ENCODE data around the gene DGLUCY.
"Not testable (repeated sequence)": the region's sequence is repeated elsewhere in the genome, so short reads cannot be mapped to it uniquely, and the experiment has no call there.

The DGLUCY gene

DNA sequence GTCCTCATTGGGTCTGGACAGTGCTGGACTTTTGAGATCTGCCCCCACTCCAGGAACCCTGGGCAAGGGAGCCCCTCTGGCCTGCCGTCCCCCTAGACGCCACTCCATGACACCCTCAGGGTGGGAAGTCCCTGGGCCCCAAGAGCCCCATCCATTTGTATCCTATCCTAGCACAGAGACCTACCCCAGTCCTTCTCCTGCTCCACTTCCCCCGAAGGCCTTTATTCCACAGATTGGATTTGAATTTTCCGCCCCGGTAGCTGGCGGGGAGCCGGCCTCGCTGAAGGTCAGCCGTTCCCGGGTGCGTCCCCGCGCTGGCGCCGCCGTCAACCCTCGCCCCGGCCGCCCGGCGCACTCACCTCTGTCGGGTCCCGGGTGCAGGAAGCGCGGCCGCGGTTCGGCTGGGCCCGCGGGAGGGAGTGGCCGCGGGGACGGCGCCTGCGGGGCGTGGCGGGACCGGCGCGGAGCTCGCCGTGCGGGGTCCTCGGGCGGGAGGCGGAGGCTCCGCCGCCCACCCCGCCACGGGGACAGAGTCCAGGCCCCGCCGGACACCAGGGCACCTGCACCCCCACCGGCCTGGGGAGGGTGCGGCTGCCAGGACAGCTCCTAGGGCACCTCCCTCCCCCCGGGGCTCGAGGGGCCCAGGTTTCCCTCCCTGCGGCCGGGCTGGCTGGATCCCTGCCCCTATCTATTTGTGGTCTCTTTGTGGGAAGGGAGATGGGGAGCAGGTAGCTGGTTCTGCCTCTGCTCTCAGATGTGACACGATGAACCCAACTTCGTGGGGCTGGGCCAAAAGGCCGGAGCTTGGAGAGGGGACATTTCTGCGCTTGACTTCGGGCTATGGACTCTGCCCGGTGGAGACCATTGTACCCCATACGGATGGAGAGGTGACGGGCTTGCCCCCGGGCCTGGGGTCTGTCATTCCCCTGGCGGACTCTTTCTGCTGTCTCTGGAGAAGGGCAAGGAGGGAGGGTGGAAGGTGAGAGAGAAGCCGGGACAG lies 150.6 kb downstream of the DGLUCY start:
- no peak for DNase-seq

DNA sequence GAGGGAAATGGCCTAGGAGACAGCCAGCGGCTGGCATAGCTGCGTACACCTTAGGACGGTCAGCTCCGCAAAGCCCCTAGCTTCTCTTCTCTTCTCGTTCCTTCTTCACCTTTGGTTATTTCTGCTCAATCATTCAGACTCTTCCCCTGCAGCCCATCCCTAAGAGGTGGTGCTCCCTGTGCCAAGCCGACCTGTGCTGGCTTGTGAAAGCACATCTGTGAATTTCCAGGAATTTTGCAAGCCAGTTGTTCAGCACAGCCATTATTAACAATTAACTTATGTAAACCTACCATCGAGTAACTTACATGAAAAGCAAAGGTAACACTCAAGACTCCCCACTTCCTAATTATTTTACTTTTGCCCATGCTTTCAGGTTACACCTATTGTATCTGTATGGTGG lies 151.5 kb downstream of the DGLUCY start:
- DNase-seq, result no peak

DNA sequence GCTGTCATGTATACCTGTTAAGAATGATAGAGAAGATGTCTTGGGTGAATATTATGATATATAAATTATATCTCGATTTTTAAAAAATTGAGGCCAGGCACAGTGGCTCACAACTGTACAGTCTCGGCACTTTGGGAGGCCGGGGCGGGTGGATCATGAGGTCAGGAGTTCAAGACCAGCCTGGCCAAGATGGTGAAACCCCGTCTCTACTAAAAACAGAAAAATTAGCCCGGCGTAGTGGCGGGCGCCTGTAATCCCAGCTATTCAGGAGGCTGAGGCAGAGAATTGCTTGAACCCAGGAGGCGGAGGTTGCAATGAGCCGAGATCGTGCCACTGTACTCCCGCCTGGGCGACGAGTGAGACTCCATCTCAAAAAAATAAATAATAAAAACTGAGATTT lies 152.4 kb downstream of the DGLUCY start:
- not testable (repeated sequence) for DNase-seq

DNA sequence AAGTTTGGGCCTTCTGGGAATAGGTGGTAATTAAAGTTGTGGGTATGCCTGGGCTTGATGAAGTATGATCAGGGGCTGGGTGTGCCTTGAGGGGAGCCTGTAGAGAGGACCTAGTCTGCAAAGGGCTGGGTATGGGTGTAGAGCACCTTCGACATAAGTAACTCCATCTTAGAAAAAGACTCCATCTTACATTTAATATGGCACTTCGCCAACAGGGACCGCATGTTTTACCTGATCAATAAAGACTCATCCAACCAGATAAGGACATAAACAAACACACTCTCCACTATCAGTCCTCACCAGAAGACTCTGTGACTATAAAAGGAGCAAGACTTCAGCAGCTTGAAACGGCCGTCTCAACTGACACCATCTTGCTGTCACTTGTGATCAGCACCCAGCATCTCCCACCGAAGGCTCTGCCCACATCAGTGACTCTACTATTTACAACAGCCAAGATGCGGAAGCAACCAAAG lies 154.1 kb downstream of the DGLUCY start:
- DNase-seq, result no peak

DNA sequence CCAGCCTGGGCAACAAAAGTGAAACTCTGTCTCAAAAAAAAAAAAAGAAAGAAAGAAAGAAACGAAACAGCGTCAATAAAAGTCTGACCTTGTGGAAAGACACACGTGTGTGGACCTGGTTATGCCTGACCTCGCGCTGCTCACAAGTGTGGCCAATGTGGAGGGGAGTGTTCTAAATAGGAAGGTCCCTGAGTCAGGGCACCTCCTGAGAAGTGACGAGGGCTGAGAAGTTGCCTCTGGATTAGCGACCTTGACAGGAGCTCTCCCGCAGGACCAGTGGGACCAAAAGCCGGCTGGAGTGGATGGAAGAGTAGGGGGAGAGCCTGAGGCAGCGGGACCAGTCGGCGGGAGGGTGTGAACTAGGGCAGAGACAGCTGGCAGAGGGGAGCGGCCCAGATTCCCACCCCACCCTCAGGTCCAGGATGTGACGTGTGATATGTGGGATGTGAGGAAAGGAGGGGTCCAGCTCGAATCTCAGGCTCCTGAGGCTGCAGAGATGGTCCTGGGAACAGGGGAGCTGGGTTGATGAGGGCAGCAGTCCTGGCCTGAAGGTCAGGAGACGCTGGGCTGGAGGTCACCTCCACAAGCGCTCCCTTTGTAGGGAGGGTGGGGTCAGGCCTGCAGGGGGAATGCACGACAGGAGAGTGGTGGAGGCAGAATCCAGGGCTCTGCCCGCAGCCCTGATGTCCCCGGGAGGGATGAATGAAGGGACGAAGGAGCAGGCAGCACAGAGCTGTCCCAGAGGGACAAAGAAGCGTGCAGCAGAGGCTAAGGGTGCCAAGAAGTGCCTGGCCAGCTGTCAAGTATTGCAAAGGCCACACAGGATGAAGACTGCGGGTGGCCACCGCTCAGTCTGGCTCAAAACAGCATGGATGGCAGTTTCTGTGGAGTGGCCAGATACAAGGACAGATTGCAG lies 155.5 kb downstream of the DGLUCY start:
- no peak for DNase-seq

DNA sequence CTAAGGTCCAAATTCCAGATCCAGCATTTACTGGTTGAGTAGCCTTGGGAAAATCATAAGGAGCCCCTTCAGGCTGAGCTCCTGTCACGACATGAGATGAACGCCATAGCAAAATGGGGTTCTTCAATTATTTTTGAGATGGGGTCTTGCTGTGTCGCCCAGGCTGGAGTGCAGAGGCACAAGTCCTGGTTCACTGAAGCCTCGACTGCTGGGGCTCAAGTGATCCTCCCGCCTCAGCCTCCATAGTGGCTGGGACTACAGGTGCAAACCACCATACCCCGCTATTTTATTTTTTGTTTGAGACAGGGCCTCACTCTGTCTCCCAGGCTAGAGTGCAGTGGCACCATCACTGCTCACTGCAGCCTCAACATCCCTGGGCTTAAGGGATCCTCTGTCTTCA lies 156.3 kb downstream of the DGLUCY start:
- no peak for DNase-seq

DNA sequence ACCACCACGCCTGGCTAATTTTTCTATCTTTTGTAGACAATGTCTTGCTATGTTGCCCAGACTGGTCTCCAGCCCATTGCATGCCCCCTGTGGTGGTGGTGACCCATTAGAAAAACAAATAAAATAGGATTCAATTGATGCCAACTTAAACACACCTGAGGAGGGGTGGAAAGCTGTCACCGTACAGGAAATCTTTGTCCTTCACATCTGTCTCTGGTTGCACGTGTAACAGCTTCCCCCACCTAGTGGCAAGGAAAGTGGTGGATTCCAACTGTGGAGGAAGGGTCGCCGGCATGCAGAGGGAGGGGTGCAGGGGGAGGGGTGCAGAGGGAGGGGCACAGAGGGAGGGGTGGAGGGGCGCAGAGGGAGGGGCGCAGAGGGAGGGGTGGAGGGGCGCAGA lies 156.7 kb downstream of the DGLUCY start:
- DNase-seq, result no peak

DNA sequence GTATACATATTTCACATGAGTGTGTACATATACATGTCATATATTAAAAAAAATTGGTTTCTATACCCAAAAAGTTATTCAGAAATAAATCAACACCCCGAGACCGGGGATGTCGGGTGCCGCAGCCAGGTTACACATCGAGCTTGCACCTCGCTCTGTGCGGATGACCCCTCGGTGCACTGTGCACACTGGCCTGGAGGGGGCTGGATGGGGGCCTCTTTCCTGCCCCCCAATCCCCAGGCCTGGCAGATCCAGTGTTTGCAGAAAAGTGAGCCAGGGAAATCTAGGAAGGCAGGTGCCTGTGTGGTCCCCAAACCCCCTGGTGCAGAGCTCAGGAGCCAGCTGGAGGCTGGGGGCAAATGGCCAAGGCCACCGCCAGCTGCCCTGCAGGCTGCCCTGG lies 157.8 kb downstream of the DGLUCY start:
- no peak for DNase-seq

DNA sequence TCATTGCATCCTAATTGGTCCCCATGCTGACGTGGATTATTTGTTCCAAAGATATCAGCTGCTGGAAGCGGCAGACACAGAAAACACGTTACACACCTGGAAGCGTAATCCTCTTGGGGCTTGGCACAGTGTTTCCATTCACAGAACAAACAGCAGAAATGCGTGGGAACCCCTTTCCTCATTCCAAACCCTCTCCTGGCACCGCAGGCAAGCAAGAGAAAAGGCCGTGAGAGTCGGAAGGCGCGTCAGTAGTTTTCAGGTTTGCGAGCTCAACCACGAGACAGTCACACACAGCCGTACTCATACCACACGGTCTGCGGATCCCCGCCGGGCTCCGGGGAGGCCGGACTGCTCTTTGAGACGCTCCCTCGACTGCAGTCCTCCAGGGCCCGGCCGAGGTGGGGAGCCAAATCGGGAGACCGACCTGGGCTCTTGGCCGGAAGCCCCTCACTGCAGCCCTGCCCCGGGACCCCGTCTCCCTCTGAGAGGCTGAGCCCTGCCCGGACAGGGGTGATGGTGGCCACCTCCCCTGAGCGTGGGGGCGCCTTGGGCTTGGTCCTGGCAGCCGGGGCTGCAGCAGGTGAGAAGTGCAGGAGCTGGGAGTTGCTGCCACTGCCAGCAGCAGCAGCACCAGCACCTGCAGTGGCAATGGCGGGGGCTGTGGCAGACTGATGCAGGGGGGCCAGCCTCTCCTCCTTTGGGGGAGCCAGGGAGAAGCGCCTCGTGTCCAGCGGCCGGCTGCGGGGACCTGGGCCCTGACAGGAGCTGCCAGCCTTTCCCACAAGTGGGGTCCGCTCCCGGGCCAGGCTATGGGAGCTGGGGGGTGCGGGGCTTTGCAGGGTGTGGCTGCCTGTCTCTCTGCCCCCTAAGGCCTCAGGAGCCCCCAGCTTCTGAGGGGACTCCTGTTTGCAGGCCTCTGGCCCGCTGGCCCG lies 158.7 kb downstream of the DGLUCY start:
- DNase-seq, result no peak

DNA sequence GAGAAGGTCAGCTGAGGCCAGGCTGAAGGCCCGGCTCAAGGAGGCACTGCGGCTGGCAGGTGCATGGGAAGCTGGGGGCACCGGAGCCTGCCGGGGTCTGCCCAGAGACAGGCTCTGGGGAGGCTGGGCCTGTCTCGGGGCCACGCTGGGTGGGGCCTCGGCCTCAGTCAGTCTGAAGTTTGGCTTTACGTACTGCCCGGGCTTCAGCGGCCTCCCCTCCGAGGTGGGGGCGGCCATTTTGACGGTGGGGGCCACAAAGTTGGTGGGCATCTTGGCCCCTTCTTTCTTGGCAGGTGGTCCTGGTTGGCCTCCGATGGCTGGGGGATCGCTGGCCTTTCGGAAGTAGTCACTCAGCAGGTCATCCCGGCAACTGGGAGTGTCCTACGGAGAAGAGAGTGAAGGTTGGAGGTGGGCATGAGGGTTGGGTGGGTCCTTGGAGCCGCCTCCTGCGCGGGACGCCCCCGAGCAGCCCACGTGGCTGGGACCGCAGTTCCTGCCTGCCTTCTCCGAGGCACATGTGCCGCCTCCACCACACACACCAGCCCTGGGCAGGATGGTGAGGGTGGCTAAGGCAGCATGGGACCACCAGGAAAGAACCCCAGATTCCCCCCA lies 159.5 kb downstream of the DGLUCY start:
- no peak for DNase-seq

DNA sequence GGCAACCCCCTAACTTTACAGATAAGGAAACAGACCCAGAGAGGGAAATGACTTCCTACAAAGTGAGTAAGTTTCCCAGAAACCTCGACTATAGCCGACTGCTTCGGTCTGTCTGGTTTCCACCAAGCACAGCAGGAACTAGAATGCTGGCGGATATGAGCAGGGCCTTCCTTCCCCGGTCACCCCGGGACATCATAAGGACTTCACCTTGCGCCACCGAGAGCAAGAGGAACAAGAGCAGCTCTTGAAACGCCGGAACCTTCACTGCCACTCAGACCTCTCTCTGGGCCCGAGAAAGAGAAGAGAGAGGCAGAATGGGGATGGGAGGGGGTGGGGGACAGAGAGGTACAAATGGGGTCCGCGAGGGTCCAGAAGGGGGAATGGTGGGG lies 160.0 kb downstream of the DGLUCY start:
- no peak for DNase-seq

DNA sequence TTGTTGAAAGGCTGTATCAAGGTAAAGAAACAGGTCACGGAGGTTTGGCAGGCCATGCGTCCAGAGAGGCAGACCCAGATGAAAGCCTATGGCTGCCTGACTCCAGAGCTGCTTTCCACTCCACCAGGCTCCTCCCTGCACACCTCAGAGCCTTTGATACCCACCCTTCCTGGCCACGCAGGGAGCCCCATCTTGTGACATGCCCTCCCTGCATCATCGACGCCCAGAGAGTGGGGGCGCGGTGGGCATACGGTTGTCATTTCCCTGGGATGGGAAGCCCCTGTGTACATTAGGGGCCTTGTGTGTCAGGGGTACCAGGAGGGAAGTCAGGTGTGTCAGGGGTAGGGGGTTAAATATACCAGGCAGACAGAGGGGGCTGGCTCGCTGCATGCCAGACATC lies 160.9 kb downstream of the DGLUCY start:
- no peak for DNase-seq
